Bronchial epithelial cell (primary cell): Measurements from ENCODE around the gene DVL1. TPM values are rescaled to one million over a fixed set of nuclear protein-coding genes. Genes with fewer than 3 reads are reported as not detected.

Experiments used
- DNase-seq: peaks from one replicate; pipeline ENCODE4 v3.0.0-alpha.2; 2010; ENCODE audit warnings: low read depth
- FAIRE-seq: peaks from 2 replicates; lab custom pipeline; 2011; peaks lifted over from hg19 to GRCh38; lab: Jason Lieb, UNC
- H3K27me3 ChIP-seq: 2 replicates; pipeline ENCODE4 v1.5.1; 2011; ENCODE audit warnings: low read length; ENCODE audit not compliant: control insufficient read depth, insufficient read depth
- H3K36me3 ChIP-seq: 2 replicates; pipeline ENCODE4 v1.5.1; 2011; ENCODE audit warnings: low read length; ENCODE audit not compliant: control insufficient read depth, insufficient read depth
- H3K4me3 ChIP-seq: 2 replicates; pipeline ENCODE4 v1.5.1; 2011; ENCODE audit warnings: mild to moderate bottlenecking, low read depth, low read length, control low read depth
- CTCF ChIP-seq: IDR thresholded peaks from 2 replicates; pipeline ENCODE4 v1.5.1; 2011; ENCODE audit warnings: mild to moderate bottlenecking, moderate library complexity, low read length, control low read depth, inconsistent platforms; ENCODE audit not compliant: insufficient read depth, severe bottlenecking
- total RNA-seq: library from RNA; depleted of rRNA; stranded (reverse); fragments of >200 nt; gene quantifications from 2 replicates; pipeline ENCODE4 v1.2.1, GENCODE V29; 2014

Gene DVL1
- total RNA-seq, 1 donor from 2014 or later: 233 TPM

- Histone ChIP-seq H3K4me3 (no peak overlapping the region), H3K36me3 (peaks cover 4% of the 10 kb centered on the region), H3K27me3 (no peaks in the 10 kb centered on the region)
- FAIRE-seq: no peak
- TF ChIP-seq CTCF: no peak
- DNase-seq: no peak
These were observed 27.5 kb upstream of the DVL1 start for GRCh38 chr1:1376551-1377226.

DNA sequence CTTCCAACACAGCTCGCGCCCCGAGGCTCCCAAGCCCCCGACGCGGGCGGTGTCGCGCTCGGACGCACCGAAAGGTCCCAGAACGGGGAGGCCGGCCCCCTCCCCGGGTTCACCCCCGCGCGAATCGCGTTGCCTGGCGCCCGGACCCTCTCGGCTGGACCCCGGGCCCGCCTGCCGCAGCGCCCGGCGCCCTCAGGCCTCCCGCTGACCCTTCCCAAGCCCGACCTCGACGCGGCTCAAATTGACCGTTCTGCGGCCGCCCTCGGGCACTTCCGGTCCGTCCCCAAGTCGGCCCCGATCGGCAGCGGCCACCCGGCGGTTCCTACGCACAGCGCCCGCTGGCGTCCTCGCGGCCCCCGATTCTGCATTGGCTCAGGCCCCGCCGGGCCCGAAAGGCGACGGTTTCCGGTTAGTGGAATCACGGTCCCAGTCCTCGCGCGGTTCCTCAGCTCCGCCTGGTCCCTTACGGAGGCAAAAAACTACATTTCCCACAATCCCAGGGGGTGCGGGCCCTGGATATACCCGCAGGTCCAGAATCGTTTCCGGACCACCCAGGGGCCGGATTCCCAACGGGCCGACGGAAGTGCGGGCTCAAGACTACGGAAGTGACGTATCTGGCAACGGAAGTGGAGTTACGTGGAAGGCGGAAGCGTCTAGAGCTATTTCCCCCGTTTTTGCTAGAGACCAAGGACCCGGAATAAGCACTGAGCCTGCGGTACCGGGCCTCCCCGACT is 25.9 kb upstream of the DVL1 start, which contains the start of gene AURKAIP1:
TSS of gene AURKAIP1 (minus strand) at position 279 of the 734 bp plus-strand sequence. CDS start 451 bp downstream, outside the sequence.
- FAIRE-seq: no peak
- Histone ChIP-seq H3K4me3 (peak within 1 kb of the TSS; percentile 93), H3K27me3 (no peaks in the 10 kb centered on the region), H3K36me3 (peaks cover 5% of the 10 kb centered on the region)
- peak; percentile 99 for DNase-seq
- TF ChIP-seq CTCF: peak; percentile 51

DNA sequence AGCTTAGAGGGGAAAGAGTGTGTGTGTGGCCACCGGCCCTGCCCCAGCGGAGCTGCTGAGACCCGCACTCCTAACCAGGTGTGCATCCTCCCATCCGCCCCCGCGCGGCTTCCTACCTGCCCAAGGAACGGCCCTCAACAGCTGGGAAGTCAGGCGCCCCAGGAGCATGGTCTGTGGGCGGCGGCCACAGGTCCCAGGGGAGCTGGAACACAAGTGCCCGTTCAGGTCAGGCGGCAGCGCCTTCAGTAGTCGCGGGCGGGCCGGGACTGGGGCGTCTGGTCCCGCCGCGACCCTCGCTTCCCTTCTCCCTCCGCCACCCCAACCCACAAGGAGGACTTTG is 25.3 kb upstream of the DVL1 start:
- DNase-seq (no peak), FAIRE-seq (no peak)
- H3K4me3 ChIP-seq: peak overlapping the region; percentile 93
- H3K27me3 ChIP-seq: no peaks in the 10 kb centered on the region
- H3K36me3 ChIP-seq: peaks cover 5% of the 10 kb centered on the region
- TF ChIP-seq CTCF: no peak

- DNase-seq (no peak), FAIRE-seq (no peak)
- H3K4me3 ChIP-seq: peak overlapping the region; percentile 93
- no peak for TF ChIP-seq CTCF
- H3K27me3 ChIP-seq: no peaks in the 10 kb centered on the region
- H3K36me3 ChIP-seq: peaks cover 5% of the 10 kb centered on the region
These were observed 24.8 kb upstream of the DVL1 start for GRCh38 chr1:1373815-1374588.

- Histone ChIP-seq H3K36me3 (peaks cover 5% of the 10 kb centered on the region), H3K27me3 (no peaks in the 10 kb centered on the region), H3K4me3 (no peak overlapping the region)
- no peak for TF ChIP-seq CTCF
- no peak for FAIRE-seq
- DNase-seq: no peak
These were observed 24.0 kb upstream of the DVL1 start for GRCh38 chr1:1373051-1373814.
